GM12878 (cell line): ENCODE results near the gene TUBB4B. TPM values are rescaled to one million over a fixed set of nuclear protein-coding genes. Genes with fewer than 3 reads are reported as not detected.

Experiments
- BCL11A ChIP-seq: IDR thresholded peaks from 2 replicates; pipeline ENCODE4 v1.6.1; 2011; ENCODE audit warnings: low read depth, low read length
- BHLHE40 ChIP-seq, 2 experiments: fragments of 450-650 bp in 1 of 2; IDR thresholded peaks; 2 replicates each; pipeline ENCODE4 v1.6.1; 2011 to 2017; ENCODE audit warnings: low read depth in 2 of 2, borderline replicate concordance in 1 of 2, improper control_type of control experiment in 1 of 2, low read length in 1 of 2, mild to moderate bottlenecking in 1 of 2
- CTCF ChIP-seq, 3 experiments: IDR thresholded peaks in 2 of 3; conservative IDR thresholded peaks in 1 of 3; 2 replicates each; pipeline ENCODE4 v1.5.1; 2011; ENCODE audit warnings: low read depth in 3 of 3, low read length in 3 of 3, mild to moderate bottlenecking in 3 of 3, control low read depth in 2 of 3, moderate library complexity in 2 of 3, inconsistent platforms in 1 of 3, mixed read lengths in 1 of 3; ENCODE audit not compliant: control insufficient read depth in 2 of 3, insufficient read depth in 1 of 3; ENCODE audit errors: extremely low read depth in 1 of 3
- EGR1 ChIP-seq, 2 experiments: IDR thresholded peaks; 1 replicate in 1 of 2; 2 replicates in 1 of 2; pipeline ENCODE4 v1.6.1; 2011 to 2012; ENCODE audit warnings: low read depth in 2 of 2, low read length in 2 of 2, borderline replicate concordance in 1 of 2, mild to moderate bottlenecking in 1 of 2, moderate library complexity in 1 of 2
- GATAD2B ChIP-seq: fragments of 450-650 bp; conservative IDR thresholded peaks from 2 replicates; pipeline ENCODE4 v1.6.1; 2017; ENCODE audit warnings: low read depth, mild to moderate bottlenecking, moderate library complexity
- IKZF2 ChIP-seq, 2 experiments: fragments of 450-650 bp; IDR thresholded peaks; 2 replicates each; pipeline ENCODE4 v1.6.1; 2017; ENCODE audit warnings: mild to moderate bottlenecking in 2 of 2, moderate library complexity in 2 of 2
- LARP7 ChIP-seq: fragments of 450-650 bp; IDR thresholded peaks from 2 replicates; pipeline ENCODE4 v1.6.1; 2017; ENCODE audit warnings: mild to moderate bottlenecking
- MYC ChIP-seq: IDR thresholded peaks from 2 replicates; pipeline ENCODE4 v1.6.1; 2011; ENCODE audit warnings: mild to moderate bottlenecking, low read length, moderate library complexity, inconsistent platforms; ENCODE audit not compliant: insufficient read depth, insufficient replicate concordance, insufficient read length, severe bottlenecking
- PKNOX1 ChIP-seq: fragments of 450-650 bp; IDR thresholded peaks from 2 replicates; pipeline ENCODE4 v1.6.1; 2016; ENCODE audit warnings: mild to moderate bottlenecking
- PML ChIP-seq: IDR thresholded peaks from 2 replicates; pipeline ENCODE4 v1.6.1; 2012; ENCODE audit warnings: low read length, inconsistent platforms
- RAD21 ChIP-seq: IDR thresholded peaks from 2 replicates; pipeline ENCODE4 v1.6.1; 2011; ENCODE audit warnings: mild to moderate bottlenecking, low read depth, low read length, moderate library complexity; ENCODE audit not compliant: insufficient read depth
- RB1 ChIP-seq: fragments of 450-650 bp; formaldehyde crosslinking; IDR thresholded peaks from 2 replicates; pipeline ENCODE4 v1.6.1; 2017; ENCODE audit warnings: mild to moderate bottlenecking, borderline replicate concordance
- SIX5 ChIP-seq: IDR thresholded peaks from 2 replicates; pipeline ENCODE4 v1.6.1; 2011; ENCODE audit warnings: mild to moderate bottlenecking, low read depth, low read length, moderate library complexity; ENCODE audit not compliant: severe bottlenecking
- SMAD1 ChIP-seq: fragments of 450-650 bp; IDR thresholded peaks from 2 replicates; pipeline ENCODE4 v1.6.1; 2018; ENCODE audit warnings: mild to moderate bottlenecking, low read depth; ENCODE audit not compliant: partially characterized antibody
- SMARCA5 ChIP-seq: fragments of 450-650 bp; IDR thresholded peaks from 2 replicates; pipeline ENCODE4 v1.6.1; 2017; ENCODE audit warnings: mild to moderate bottlenecking
- SRF ChIP-seq, 2 experiments: IDR thresholded peaks; 2 replicates each; pipeline ENCODE4 v1.6.1; 2011; ENCODE audit warnings: low read depth in 2 of 2, low read length in 2 of 2, mild to moderate bottlenecking in 1 of 2, moderate library complexity in 1 of 2
- TARDBP ChIP-seq: IDR thresholded peaks from 2 replicates; pipeline ENCODE4 v1.6.1; 2016; ENCODE audit warnings: borderline replicate concordance
- USF2 ChIP-seq: IDR thresholded peaks from 2 replicates; pipeline ENCODE4 v1.6.1; 2011; ENCODE audit warnings: low read depth, low read length, improper control_type of control experiment, borderline replicate concordance
- ZBED1 ChIP-seq: IDR thresholded peaks from 2 replicates; pipeline ENCODE4 v1.6.1; 2016; ENCODE audit warnings: borderline replicate concordance
- ZNF207 ChIP-seq: fragments of 450-650 bp; IDR thresholded peaks from 2 replicates; pipeline ENCODE4 v1.6.1; 2014; ENCODE audit warnings: antibody characterized with exemption, mild to moderate bottlenecking, borderline replicate concordance
- polyA plus RNA-seq, 11 experiments: library from polyadenylated mRNA; depleted of rRNA in 4 of 11; unstranded in 6 of 11; stranded (reverse) in 5 of 11; fragments of >200 nt; fragmentation: Nextera tagmentation in 4 of 11; fragmentation: Illumina TruSeq in 1 of 11; extraction: Ambion mirVana in 4 of 11; extraction: Trizol in 1 of 11; gene quantifications; 1 replicate in 1 of 11; 2 replicates in 10 of 11; pipeline versions ENCODE4 v1.2.1 to v1.2.3, GENCODE V29; 2011 to 2016; ENCODE audit warnings: inconsistent platforms in 2 of 11, missing spikeins in 2 of 11, low read depth in 1 of 11
- total RNA-seq, 4 experiments: library from RNA; depleted of rRNA in 3 of 4; stranded (reverse); fragments of >200 nt in 3 of 4; fragmentation: Illumina TruSeq in 1 of 4; extraction: Trizol in 1 of 4; gene quantifications; 2 replicates each; pipeline versions ENCODE4 v1.2.1 to v1.2.3, GENCODE V29; 2013 to 2021
- TF ChIP-seq, protein P1 (sequence below): fragments of 450-650 bp; IDR thresholded peaks from 2 replicates; pipeline ENCODE4 v1.6.1; 2017; ENCODE audit warnings: mild to moderate bottlenecking, moderate library complexity
- TF ChIP-seq, protein P2 (sequence below): IDR thresholded peaks from 2 replicates; pipeline ENCODE4 v1.6.1; 2012; ENCODE audit warnings: low read depth, low read length, improper control_type of control experiment

TUBB4B gene
- total and polyA plus RNA-seq, 10 of the 15 experiments (the other 5 are each of a cell fraction or from before 2014, with no cell fraction given), result 23.0 to 532 (median 254) TPM

GRCh38 chr9:137240318-137240840 lies 708 bp upstream of the TUBB4B start (continued):
- TF ChIP-seq CTCF (IDR thresholded peaks at IDR 0.05 in 2 of 3, conservative IDR thresholded peaks at IDR 0.05 in 1 of 3; ENCODE audit: control insufficient read depth in 2 of 3, extremely low read depth in 1 of 3, insufficient read depth in 1 of 3, low read depth in 3 of 3, low read length in 3 of 3) (peak in 2 of 3 experiments; percentile 14 to 23; a peak in 2 of 6 replicates), PKNOX1 (no peak), USF2 (peak; percentile 48), GATAD2B (peak; percentile 99), SIX5 (no peak), ZNF207 (peak; percentile 95), SMAD1 (peak; percentile 49), ZBED1 (no peak), BHLHE40 (IDR thresholded peaks at IDR 0.05; ENCODE audit: borderline replicate concordance in 1 of 2, low read depth in 2 of 2, low read length in 1 of 2) (peak; percentile 99 to 100), PML (no peak), MYC (peak; percentile 91), SRF (IDR thresholded peaks at IDR 0.05; ENCODE audit: low read depth in 2 of 2, low read length in 2 of 2) (0 out of 4 replicates have a peak, but pooled peaks of 1 of the 2 experiments have one; percentile 8), LARP7 (peak; percentile 100), RB1 (peak; percentile 81; the same call in 1 of the 2 replicates), SMARCA5 (peak; percentile 93; the same call in 1 of the 2 replicates), BCL11A (0 out of 2 replicates have a peak, but pooled peaks have one; percentile 23), EGR1 (IDR thresholded peaks at IDR 0.05; ENCODE audit: borderline replicate concordance in 1 of 2, low read depth in 2 of 2, low read length in 2 of 2) (peak in 1 of 2 experiments; percentile 74; a peak in 2 of 3 replicates), IKZF2 (IDR thresholded peaks at IDR 0.05) (peak; percentile 43 to 77; a peak in 3 of 4 replicates), TARDBP (0 out of 2 replicates have a peak, but pooled peaks have one; percentile 19), RAD21 (no peak)
- TF ChIP-seq, protein P1, sequence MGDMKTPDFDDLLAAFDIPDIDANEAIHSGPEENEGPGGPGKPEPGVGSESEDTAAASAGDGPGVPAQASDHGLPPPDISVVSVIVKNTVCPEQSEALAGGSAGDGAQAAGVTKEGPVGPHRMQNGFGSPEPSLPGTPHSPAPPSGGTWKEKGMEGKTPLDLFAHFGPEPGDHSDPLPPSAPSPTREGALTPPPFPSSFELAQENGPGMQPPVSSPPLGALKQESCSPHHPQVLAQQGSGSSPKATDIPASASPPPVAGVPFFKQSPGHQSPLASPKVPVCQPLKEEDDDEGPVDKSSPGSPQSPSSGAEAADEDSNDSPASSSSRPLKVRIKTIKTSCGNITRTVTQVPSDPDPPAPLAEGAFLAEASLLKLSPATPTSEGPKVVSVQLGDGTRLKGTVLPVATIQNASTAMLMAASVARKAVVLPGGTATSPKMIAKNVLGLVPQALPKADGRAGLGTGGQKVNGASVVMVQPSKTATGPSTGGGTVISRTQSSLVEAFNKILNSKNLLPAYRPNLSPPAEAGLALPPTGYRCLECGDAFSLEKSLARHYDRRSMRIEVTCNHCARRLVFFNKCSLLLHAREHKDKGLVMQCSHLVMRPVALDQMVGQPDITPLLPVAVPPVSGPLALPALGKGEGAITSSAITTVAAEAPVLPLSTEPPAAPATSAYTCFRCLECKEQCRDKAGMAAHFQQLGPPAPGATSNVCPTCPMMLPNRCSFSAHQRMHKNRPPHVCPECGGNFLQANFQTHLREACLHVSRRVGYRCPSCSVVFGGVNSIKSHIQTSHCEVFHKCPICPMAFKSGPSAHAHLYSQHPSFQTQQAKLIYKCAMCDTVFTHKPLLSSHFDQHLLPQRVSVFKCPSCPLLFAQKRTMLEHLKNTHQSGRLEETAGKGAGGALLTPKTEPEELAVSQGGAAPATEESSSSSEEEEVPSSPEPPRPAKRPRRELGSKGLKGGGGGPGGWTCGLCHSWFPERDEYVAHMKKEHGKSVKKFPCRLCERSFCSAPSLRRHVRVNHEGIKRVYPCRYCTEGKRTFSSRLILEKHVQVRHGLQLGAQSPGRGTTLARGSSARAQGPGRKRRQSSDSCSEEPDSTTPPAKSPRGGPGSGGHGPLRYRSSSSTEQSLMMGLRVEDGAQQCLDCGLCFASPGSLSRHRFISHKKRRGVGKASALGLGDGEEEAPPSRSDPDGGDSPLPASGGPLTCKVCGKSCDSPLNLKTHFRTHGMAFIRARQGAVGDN, result peak; percentile 82
- TF ChIP-seq, protein P2, sequence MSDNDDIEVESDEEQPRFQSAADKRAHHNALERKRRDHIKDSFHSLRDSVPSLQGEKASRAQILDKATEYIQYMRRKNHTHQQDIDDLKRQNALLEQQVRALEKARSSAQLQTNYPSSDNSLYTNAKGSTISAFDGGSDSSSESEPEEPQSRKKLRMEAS, result peak; percentile 78
